Dedifferentiated amniotic fluid mesenchymal stem cell (primary cell): Measurements from ENCODE around the gene CHST1.

ENCODE experiments used
- DNase-seq: peaks from one replicate; pipeline ENCODE4 v3.0.0-alpha.2; 2016; ENCODE audit errors: extremely low spot score

Gene CHST1

GRCh38 chr11:45606514-45607281 lies 58.7 kb downstream of the CHST1 start:
- no peak for DNase-seq

DNA sequence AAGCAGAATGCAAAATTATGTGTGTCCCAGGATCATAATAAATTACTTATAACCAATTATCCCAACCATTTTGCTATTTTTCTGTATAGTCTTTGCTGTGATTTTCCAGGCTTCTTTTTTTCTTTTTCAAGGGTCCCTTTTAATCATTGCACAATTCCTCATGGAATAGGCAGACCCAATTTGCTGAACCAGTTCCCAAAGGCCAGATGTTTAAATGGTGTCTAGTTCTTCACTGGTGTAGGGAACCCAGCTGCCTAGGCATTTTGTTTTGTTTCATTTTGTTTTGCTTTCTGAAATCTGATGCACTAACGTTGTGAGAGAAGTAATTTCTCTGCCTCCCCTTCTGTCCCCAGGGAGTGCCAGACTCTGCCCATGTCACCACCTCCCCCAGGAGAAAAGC lies 60.4 kb downstream of the CHST1 start:
- DNase-seq = no peak

DNA sequence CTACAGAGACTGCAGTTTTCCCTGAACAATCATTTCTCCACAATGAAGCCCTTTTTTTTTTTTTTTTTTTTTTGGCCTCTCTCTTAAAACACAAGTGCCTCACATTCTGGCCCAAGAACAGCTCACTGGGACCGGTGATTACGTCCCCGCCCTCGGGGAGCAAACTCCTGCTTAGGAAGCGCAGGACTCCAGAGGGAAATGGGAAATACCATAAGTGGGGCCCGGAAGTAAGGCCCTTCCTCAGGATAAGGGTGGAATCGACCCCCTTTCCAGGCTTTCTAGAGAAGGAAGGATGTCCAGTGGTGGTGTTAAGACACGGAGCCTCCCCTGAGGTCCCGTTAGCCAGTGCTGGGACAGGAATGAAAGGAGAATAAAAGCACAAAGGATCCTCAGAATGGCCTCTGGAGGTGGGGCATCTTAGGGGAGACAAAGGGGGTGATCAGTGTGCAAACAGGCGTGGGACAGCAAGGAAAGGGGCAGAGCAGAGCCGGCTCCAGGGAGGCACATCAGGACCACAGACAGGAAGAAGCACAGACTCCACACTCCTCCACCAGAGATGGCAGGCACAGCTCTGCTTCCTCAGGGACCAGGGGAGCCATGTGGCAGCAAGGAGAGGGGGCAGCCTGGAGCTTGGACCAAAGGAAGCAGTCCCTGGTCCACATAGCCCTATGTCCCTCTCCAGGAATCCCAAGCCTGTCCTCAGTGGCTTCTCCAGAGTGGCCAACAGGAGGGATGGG lies 61.3 kb downstream of the CHST1 start:
- no peak for DNase-seq

DNA sequence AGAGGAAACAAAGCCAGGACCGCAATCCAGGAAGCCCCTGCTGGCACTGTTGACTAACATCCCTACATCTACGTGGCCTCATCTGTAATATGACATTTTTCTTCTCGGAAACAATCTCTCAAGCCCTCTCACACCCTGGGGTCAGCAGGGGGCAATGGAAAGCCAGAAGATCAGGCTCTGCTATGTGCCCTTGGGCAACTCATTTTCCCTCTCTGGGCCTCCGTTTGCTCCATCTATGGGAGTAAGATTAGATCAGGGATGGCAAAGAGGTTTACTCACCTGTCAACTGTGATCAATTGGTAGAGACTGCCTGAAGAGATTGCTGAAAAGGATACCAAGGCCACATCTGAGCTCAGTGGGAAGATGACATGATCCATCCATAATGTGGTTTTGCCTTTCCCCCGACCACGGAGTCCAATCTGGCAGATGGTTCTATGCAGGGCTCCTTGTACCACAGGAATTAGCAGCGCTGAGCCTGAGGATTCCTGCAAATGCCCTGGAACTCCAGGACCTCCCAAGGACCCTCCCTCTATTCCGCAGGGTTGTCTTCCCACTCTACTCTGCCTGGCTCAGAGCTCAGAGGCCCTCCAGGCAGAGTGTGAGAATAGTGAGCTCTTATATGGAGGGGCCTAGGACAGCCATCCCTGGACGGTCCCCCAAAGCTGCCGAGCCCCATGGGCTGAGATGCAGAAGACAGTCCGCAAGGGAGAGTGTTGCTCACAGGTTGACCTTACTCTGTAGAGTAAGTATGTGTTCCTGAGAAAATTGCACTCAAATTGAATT lies 66.1 kb downstream of the CHST1 start:
- DNase-seq = no peak
